HG02588 (cell line): ENCODE data around the gene MSI2.
A peak's percentile ranks its signal among the peaks of the same experiment; 100 is the strongest.

ENCODE experiments used
- ATAC-seq: cut with Tn5 transposase; IDR thresholded peaks from one replicate; pipeline ENCODE4 v1.9.1; 2021; ENCODE audit warnings: mild to moderate bottlenecking, moderate library complexity; ENCODE audit not compliant: unreplicated experiment

Gene MSI2

GRCh38 chr17:57665696-57666095 lies 409.4 kb downstream of the MSI2 start:
- no peak for ATAC-seq

DNA sequence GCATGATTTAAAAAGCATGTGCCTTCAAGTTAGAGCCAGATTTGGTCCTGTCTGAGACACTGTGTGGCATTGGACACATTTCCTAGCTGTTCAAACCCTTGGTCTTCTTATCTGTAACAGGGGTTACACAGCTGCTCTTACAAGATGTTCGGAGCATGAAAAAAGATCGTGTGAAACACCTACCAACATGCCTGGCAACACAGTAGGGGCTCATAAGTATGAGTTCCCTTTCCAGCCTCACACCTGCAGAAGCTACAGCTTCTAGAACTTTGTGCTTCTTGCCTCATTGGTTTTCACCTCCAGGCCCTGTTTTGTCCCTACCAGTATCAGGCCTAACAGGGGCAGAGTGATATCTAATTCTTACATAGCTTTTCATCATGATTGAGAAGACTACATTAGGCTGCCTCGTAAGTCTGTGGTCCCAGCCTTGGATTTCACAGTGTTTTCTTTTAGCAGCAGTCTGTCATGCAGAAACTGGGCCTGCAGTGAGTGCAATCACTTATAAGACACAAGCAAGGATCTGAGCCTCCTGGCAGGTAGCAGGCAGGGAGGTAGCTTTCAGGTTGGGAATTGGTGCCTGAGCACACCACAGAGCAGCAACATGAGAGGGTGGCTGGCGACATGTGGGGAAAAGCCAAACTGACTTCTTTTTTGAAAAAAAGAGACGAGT lies 410.0 kb downstream of the MSI2 start:
- no peak for ATAC-seq

DNA sequence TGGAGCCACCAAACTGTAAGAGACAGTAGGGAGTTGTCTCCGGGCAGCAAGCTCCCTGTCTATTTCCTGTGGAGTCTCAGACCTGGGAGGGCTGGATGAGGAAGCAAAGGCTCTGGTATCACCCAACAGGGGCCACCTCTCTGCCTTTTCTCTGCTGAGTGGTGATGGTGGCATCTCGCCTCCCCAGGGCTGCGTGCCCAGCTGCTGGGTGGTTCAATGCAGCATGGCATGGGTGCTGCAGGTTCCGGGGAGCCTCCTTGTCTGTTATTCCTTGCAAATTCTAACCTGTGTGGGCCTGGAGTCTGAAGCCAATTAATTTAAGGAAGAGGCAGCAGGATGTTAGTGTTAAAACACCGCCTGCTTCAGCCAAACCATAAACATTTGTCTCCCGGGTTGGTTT lies 410.6 kb downstream of the MSI2 start:
- no peak for ATAC-seq

DNA sequence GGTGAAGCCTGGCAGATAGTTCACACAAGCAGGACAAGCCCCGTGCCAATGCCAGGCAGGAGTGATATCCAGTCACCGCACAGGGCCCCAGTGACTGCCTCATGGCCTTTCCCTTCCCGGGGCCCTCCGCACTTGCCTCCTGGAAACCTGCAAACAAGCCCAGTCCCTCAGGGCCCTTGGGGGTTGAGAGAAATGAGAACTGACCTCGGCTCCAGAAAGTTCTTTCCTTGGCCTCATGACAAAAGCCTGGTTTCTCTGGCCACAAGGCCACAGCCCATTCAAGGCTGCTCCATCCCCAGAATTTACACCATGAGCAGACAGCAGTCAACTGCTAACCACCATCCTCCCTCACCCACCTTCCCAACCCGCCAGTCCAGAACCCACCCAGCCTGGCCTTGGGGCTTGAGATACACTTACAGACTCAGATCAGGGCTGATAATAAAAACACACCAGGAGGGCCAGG lies 411.2 kb downstream of the MSI2 start:
- ATAC-seq = no peak

- no peak for ATAC-seq
Observed at GRCh38 chr17:57668332-57668731, 412.0 kb downstream of the MSI2 start.

DNA sequence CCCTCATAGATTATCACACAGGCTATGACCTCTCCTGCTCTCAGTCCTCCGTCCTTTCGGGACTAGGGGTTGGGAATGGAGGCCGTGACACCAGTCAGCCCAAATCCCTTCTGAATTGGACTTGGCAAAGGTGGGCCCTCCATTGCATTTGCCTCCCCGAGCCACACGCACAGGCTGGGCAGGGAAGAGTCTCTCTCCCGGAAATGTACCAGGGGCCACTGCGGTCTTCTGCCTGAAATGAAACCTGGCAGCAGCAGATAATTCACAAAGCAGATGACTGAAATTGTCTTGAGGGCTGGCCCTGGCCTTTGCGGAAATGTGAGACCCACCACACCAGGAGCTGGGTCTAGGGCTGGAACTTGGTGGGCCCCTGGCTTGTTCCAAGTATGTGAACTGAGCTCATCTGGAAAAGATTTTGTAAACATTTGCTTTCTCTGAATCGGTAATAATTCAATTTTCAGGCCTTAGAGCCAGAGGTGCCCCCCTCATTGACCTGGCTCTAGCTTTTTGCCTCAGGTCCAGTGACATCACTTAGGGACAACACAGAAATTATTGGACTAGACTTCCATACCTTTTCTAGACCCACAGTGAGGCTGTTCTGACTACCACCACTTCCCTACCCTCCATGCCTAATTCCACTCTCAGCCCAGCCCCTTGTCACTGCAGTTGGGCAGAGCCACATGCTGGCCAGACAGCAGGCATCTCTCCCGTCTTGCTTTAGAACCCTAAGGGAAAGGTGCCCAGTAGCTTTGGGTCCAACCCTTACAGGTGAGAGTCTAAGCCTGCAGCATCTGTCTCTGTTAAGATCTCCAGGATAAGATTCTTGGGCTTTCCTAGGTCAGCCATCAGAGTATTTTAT lies 413.6 kb downstream of the MSI2 start:
- ATAC-seq = no peak

- no peak for ATAC-seq
Observed at GRCh38 chr17:57670769-57671569, 414.6 kb downstream of the MSI2 start.

DNA sequence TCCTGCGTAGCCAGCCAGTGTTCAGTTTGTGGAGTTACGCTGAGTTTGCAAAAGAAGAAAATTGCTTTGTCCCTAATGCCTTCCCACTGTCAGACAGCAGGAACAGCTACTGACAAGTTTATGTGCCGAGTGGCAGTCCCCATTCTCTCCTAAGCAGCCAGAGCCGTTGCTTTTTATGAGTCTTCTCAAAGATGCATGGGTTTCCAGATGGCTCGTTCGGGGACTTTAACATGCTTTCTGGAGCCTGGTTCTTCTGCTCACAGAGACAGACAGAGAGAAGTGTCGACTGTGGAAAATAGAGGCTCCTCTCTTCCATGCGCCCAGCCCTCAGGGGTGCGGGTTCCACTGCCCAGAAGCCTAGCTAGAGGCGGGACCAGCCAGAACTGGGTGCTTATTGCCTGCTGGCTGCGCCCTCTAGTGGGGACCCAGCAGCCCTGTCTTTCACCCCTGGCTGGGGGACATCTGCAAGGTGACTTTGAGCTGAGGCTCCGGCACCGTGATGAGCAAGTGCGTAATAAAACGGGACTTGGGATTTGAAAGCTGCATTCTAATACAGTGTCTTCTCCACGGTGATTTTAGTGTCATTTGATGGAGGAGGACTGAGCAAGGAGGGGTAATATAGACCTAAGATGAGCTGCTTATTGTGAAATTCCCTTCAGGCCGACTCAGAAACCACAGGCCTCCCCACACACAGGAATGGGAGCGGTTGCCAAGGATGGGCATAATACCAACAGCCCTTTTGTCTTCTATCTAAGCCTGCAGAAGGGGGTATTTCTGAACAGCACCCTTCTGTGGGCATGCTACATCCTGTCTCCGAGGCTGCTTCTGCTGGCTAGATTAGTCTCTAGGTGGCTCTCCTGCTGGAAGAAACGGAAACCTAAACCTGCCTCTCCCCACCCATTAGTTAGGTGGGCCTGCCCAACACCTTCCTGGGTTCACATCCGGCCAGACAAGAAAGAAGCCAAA lies 415.6 kb downstream of the MSI2 start:
- peak; percentile 62 for ATAC-seq

- ATAC-seq = no peak
Observed at GRCh38 chr17:57672971-57673370, 416.6 kb downstream of the MSI2 start.

DNA sequence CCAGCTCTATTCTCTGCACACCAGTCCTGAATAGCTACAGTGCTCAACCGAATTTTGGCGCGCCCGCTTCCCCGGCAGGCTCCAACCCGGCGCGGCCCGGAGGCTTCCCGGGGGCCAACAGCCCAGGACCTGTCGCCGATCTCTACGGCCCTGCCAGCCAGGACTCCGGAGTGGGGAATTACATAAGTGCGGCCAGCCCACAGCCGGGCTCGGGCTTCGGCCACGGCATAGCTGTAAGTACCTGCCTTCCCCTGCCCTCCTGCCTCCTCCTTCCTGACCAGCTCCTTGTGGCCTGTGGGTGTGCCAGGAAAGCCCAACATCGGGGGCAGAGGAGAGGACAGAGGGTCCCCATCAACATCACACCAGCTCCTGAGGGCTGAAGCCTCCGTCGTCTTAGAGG lies 418.6 kb downstream of the MSI2 start:
- ATAC-seq = no peak

DNA sequence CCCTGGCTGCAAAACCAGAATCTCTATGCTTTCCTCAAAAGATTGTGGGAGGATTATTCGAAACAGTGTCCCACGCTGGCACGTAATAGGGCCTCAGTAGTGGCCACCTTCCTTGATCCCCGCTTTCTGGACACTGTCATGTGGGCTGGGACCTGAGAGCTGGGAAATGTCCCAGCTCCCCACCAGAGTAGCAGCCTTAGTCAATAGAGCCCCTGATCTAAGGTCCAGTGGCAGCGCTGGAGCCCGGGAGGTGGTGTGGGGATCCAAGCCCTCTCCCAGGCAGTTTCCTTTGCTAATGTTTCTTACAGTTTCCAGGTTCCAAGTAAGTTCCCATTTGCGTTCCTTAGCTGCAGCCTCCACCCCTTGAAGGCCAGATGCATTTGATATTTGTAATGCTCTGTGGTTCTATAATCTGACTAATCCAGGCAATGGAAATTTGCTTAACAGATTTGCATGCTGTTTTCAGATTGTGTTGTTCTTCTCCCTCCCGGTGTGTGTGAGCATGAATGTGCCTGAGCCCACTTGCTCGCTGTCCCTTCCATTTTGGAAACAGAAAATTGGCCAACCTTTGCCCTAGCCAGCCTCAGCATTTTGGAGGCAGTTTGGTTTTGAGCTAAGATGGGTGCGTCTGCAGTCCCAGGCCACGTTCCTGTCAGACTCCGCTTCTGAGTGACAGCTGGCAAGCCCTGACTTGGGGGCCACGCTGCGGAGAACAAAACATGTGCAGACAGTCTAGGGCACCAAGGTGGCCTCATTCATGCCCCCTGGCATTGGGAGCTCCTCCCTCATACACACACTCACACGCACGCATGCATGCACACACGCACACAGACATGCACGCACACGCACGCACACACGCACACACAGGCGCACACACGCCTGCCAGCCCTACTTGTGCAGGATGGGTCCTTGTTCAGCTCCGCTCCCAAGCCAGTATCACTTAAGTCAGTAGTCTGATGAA lies 419.4 kb downstream of the MSI2 start:
- no peak for ATAC-seq

DNA sequence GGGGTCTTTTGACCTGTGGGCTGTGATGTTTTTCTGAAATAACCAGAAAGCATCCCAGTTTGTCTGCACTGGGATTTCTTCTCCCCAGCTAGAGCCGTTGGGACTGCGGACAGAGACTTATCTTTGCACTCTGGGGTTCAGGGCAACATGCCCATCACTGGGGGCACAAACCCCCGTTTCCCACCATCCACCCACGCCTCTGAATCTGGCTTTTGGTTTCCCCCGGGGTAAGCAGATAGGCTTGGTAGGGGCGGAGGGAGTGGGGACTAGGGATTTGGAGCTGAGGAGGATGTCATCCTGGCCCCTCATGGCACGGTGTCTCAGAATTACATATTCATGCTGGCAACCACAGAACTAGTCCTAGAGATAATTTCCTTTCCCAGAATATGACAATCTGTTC lies 420.2 kb downstream of the MSI2 start:
- no peak for ATAC-seq

DNA sequence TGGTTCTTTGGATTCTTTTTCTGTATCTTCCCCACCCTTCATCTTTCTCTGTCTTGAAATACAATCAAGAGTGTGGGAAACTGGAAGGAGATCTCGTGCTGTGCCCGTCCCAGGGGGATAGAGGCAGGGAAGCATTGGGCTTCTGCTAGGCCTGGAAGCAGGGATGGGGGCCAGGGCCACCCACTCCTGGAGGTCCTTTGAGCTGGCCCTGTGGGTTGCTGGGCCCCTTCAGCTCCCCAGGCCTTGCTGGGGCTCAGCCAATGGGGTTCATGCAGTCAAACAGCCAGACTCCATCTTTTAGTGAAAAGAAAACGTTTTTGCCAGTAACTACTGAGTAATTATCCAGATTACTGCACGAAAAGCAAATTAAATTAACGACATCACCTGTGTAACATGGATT lies 421.0 kb downstream of the MSI2 start:
- no peak for ATAC-seq

DNA sequence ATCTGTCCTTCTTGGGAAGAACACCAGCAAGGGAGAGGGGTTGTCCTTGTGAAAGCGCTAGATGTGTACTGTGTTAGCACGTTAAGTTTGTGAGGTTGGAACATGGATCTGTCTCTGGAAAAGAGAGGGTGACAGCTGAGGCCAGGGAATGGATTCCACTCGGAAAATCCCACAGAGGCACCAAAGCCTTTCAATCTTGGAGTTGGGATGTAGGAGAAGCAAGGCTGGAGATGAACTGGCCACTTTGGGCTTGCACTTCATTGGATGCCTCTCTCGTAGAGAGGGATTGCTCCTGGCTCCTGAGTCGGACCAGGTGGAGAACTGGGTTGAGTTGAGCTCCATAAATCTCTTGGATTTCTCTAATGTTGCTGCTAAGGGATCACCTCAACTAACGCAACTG lies 421.5 kb downstream of the MSI2 start:
- ATAC-seq = no peak

GRCh38 chr17:57678393-57678792 lies 422.1 kb downstream of the MSI2 start:
- ATAC-seq = no peak

- no peak for ATAC-seq
Observed at GRCh38 chr17:57679356-57679755, 423.0 kb downstream of the MSI2 start.

- no peak for ATAC-seq
Observed at GRCh38 chr17:57679906-57680695, 423.8 kb downstream of the MSI2 start.

- ATAC-seq = no peak
Observed at GRCh38 chr17:57682701-57683100, 426.4 kb downstream of the MSI2 start.
